Upper lobe of left lung (tissue), 4 donors: ENCODE measurements around the gene RND2.

Experiments used
- CTCF ChIP-seq, 6 experiments: fragments of 450-650 bp in 4 of 6; fragments of 200-600 bp in 2 of 6; sonication (generic) in 2 of 6; IDR thresholded peaks; one replicate each; pipeline ENCODE4 v1.5.1; 2016 to 2019; ENCODE audit warnings: antibody characterized with exemption in 6 of 6
- POLR2A ChIP-seq, 4 donors: fragments of 450-650 bp; IDR thresholded peaks; one replicate each; pipeline ENCODE4 v1.5.1; 2016 to 2017; ENCODE audit warnings: antibody characterized with exemption in 4 of 4, mild to moderate bottlenecking in 2 of 4

- TF ChIP-seq POLR2A (IDR thresholded peaks at IDR 0.05) (no peak), CTCF (IDR thresholded peaks at IDR 0.05) (no peak)
These were observed 4.9 kb upstream of the RND2 start for GRCh38 chr17:43020030-43020621.
